Renal pelvis (tissue), 4 donors: Measurements from ENCODE around the gene MSTO1. TPM values are rescaled to one million over a fixed set of nuclear protein-coding genes. Genes with fewer than 3 reads are reported as not detected.
"Not testable (repeated sequence)": the region's sequence is repeated elsewhere in the genome, so short reads cannot be mapped to it uniquely, and the experiment has no call there.

Experiments
- DNase-seq: peaks from one replicate; pipeline ENCODE4 v3.0.0-alpha.2; 2013
- polyA plus RNA-seq, 3 donors: library from polyadenylated mRNA; unstranded; fragments of 120-200 nt; gene quantifications; one replicate each; pipeline ENCODE4 v1.2.1, GENCODE V29; 2013; ENCODE audit not compliant: insufficient read length in 3 of 3

MSTO1 gene
- polyA plus RNA-seq, 3 donors = 51.7 to 69.9 (median 69.1) TPM

DNA sequence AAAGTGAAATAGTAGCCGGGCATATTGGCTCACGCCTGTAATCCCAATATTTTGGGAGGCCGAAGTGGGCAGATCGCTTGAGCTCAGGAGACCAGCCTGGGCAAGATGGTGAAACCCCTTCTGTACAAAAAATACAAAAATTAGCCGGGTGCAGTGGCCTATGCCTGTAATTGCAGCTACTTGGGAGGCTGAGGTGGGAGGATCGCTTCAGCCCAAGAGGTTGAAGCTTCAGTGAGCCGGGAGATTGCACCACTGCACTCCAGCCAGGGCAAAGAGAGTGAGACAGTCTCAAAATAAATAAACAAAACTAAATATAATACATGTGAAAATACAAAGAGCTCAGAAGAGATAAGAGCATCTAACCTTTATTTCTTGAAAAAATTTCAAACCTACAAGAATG lies 2.3 kb upstream of the MSTO1 start:
- no peak for DNase-seq

DNA sequence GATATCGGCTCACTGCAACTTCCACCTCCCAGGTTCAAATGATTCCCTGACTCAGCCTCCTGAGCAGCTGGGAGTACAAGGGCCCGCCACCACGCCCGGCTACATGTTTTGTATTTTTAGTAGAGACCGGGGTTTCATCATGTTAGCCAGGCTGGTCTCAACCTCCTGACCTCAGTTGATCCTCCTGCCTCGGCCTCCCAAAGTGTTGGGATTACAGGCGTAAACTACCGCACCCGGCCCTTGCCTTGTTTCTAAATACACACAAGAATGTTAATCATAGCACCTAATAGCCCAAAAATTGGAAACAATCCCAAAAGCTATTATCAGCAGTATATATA lies 1.2 kb upstream of the MSTO1 start:
- DNase-seq = no peak

DNA sequence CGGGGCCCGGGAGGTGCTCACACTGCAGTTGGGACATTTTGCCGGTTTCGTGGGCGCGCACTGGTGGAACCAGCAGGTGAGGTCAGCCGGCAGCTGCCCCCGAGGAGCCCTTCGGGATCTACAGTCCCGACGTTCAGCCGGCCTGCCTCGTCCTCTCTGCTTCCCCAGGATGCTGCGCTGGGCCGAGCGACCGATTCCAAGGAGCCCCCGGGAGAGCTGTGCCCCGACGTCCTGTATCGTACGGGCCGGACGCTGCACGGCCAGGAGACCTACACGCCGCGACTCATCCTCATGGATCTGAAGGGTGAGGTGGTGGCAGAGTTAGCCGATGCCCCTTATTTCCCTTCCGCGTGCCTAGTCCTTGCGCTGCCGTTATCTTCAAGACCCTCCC lies 234 bp downstream of the MSTO1 start:
- DNase-seq = not testable (repeated sequence)

DNA sequence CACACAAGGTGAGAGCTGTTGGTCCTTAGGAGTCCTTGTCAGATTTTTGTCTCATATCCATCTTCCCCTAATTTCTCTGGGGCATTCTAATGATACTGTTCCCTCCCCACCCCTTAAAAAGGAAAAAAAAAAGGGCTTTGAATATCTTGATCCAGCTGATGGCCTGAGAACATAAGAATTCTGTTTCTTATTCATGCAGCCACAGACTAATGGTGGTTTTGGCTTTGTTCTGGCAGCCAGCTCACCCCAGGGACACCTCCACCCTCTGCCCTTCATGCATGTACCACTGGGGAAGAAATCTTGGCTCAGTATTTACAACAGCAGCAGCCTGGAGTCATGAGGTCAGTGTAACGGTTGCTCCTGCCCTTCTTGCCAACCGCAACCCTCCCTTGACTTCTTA lies 3.2 kb downstream of the MSTO1 start:
- not testable (repeated sequence) for DNase-seq

DNA sequence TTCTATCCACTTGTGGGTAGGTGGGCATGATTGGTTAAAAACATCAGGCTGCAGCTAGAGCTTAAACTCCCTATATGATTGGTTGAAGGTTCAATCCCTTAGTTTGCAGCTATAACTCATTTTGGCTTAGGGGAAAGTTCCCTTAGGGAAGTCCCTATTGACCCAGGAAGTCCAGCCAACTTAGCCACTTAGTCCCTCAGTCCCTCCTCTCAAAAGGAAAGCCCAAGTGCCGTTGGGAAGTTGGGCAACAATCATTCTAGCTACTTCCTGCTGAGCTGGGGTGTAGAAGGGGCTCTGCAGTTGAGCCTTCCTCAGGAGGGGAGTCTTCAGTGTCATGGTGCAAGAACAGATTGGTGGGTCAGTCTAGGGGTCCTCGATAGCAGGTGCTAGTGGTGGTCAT lies 12.2 kb downstream of the MSTO1 start:
- DNase-seq = no peak

DNA sequence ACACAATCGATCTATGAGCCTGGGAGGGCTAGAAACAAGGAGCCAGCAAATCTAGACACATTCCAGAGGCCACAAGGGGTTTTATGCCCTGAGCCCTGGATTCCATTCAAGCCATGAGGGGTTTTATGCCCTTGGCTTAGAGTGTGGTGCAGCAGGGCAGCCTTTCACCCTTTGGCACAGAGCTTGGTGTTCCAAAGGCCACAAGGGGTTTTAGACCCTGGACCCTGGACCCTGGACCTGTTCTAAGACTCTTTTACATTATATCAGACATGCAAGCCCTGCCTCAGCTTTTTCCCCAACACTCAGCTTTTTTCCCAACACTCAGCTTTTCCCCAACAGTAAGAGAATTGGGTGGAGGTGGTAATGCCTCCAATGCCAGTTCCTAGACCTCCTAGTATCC lies 13.3 kb downstream of the MSTO1 start:
- no peak for DNase-seq

DNA sequence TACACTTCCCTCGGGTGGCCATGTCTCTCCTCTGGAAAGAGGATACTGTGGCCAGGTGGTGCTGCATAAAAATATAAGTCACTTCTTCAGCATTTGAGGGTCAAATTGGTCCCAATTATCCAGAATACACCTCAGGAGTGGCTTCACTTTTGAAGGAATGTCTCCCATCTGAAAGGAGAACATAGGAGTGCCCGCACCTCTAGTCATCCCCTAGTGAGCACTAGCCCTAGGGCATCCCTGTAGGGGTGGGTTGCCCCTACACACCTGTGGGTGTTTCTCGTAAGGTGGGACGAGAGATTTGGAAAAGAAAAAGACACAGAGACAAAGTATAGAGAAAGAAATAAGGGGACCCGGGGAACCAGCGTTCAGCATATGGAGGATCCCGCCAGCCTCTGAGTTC lies 16.4 kb downstream of the MSTO1 start:
- DNase-seq = not testable (repeated sequence)

DNA sequence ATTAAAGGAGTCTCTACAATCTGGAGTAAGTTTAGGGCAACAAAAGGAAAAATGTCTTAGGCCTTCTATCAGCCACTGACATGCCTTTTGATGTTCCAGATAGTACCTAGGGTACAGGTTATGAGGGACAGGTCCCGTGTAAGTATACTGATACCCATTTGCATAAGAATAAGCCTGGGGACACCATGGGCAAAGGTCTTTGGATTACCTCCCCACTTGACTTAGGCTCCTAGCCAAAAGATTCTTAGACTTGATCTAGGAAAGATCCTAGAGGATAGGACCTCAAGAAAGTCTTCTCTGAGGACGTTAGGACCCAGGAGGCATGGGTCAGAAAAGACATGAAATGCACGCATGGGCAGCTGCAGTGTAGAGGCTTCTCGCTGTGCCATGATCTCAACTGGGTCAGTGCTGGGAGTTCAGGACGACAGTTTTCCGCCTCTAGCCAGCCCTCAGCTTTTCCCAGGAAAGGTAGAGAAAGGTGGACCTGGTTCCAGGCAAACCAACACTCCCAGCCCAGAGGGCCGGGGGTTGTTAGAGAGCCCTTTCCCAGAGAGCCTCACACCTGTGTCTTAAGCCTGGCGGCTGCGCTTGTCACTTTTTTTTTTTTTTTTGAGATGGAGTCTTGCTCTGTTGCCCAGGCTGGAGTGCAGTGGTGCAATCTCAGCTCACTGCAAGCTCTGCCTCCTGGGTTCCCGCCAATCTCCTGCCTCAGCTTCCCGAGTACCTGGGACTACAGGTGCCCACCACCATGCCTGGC lies 26.6 kb downstream of the MSTO1 start:
- DNase-seq = no peak

DNA sequence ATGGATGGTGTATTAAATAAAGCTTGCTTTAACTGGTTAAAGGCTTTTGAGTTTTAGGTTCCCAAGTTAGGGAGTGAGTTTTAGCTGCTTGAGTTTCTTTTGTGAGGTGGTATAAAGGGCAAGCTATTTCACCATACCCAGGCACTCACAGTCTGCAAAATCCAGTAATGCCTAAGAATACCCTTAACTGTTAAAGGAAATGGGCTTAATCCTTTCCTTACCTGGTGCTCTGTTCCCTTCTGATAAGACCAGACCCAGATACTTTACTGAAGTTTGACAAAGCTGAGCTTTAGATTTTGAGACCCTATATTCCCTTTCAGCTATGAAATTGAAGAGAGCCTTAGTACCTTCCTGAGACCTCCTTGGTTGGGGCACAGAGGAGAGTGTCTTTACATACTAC lies 30.3 kb downstream of the MSTO1 start:
- no peak for DNase-seq

DNA sequence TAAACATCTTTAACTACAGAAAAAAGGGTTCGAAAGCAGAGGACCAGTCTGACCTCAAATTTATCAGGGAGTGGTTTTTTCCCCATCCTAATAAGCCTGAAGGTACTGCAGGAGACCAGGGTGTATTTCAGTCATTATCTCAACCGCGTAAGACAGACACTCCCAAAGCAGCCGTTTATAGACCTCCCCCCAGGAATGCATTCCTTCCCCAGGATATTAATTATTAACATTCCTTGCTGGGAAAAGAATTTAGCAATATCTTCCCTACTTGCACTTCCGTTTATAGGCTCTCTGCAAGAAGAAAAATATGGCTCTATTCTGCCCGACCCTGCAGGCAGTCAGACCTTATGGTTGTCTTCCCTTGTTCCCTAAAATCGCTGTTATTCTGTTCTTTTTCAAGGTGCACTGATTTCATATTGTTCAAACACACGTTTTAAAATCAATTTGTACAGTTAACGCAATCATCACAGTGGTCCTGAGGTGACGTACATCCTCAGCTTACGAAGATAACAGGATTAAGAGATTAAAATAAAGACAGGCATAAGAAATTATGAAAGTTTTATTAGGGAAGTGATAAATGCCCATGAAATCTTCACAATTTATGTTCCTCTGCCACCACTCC lies 32.7 kb downstream of the MSTO1 start:
- not testable (repeated sequence) for DNase-seq

DNA sequence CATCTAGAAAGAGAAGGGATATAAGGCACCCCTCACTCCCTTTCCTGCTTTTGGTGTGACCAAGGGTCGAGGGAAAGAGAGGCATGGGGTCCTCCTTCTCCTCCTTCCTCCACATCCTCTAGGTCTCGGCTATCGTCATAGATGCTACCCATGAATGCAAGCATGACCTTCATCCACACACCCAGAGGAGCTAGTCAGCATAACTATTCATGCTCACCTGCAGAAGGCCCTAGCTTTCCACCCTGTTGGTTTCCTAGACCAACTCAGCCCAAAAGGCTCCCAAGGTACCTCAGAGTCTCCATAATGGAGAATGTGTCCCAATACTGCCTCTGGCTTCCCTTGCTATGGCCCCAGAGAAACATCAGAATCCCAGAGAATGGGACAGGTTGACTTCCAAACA lies 33.2 kb downstream of the MSTO1 start:
- no peak for DNase-seq

DNA sequence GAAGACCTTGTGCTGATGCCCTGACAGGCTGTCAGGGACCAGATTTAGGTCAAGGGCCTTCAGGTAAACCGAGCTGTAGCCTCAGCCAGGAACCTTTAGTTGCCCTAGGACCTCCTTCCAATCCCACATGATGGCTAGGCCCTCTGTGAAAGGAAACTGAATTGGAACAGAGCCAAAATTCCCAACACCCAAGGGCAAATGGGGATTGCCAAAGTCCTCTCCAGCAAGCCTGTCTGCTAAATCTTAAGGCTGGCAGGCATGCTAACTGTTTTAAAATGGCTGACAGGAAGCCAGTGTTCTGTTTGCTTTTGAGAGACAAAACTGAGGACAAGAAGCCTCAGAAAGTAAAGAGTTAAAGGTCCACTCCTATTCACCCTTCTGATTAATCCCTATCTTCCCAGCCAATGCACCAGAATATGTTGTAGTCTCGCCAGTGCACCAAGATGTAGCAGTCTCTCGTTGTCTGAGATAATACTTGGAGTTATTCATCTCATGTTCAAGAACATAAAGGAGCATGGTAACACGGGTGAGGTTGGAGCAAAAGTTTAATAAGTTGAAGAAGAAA lies 35.1 kb downstream of the MSTO1 start:
- no peak for DNase-seq

DNA sequence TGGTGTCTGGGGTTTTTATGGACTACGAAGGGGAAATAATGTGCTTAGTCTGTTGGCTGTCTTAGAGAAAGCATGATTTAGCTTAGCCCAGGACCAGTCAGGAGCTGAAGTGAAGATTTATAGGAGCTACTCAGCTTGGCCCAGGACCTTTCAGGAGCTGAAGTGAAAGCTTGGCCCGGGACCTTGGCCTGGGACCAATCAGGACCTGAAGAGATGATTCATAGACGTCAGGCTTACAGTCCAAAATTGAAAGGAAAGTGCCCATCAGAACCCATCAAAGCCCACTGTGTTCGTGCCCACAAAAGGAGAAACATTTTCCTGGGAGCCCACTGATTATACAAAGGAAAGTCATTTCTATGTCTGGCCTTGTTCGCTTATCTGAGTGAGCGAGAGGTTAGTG lies 35.6 kb downstream of the MSTO1 start:
- no peak for DNase-seq

DNA sequence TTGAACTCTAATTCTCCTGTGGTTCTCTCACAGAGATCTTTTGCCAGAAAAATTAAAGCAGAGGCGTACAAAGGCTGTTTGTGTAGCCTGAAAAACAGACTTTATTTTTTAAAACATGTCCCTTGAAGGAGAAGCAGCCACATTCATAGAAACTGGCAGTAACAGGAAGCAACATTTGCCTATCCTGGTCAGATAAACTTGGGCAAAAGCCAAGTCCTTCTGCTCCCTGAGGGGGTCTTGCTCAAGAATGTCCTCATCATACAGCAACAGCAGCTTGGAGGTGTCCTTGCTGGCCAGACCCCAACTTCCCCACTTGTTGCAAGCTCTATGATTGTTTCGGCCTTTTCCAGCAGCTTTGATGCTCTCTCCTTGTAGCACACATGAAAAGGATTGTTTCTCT lies 36.3 kb downstream of the MSTO1 start:
- no peak for DNase-seq

DNA sequence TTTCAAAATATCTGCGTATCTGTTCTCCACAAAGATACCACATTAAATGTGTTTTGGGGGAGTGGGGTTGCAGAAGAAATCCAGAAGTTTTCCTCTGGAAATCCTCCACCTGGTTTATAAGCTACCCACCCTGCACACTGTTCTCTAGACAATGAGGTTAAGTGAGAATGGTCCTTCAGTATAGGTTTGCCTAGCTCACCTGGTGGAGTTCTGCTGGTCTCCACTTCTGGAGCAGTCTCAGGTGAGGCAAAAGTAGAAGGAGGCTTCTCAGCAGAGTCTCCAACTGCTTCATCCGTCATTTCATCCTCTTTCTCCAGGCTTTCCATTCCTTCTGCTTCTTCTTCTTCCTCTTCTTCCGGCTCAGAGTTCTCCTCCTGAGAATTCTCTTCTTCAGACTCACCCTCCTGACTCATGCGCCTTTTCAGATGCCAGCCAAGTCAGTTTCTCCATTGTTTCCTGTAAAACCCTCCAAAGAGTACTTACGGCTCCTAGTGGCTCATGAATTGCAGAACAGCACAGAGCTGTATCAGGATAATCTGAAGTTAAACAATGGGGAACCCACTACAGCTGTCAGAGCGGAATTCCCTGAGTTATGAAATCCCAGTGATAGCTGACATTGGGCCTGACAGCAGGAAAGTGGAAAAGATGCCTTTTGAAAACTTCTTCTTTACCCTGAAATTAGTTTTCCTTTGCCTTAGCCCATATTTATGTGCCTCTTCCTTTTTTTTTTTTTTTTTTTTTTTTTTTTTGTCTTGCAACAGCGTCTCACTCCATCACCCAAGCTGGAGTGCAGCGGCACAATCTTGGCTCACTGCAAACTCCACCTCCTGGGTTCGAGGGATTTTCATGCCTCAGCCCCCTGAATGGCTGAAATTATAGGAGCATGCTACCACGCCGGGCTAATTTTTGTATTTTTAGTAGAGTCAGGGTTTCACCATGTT lies 38.5 kb downstream of the MSTO1 start:
- no peak for DNase-seq

DNA sequence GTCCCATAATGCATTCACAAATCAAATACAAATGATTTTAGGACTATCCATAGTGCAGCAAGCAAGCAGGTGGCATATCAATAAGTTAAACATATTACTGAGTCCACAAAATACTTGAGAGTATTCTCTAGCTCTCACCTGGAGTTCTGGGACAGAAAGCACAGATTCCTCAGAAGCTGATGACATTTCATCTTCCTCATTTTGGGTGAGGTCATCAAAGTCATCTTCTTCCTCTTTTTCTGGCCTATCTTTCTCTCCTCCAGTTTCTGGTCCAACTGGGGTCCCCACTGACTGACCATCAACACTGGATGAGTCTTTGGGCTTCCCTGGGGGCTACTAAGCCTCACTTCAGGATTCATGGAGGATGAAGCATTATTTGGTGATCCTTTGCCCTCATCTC lies 39.7 kb downstream of the MSTO1 start:
- no peak for DNase-seq

DNA sequence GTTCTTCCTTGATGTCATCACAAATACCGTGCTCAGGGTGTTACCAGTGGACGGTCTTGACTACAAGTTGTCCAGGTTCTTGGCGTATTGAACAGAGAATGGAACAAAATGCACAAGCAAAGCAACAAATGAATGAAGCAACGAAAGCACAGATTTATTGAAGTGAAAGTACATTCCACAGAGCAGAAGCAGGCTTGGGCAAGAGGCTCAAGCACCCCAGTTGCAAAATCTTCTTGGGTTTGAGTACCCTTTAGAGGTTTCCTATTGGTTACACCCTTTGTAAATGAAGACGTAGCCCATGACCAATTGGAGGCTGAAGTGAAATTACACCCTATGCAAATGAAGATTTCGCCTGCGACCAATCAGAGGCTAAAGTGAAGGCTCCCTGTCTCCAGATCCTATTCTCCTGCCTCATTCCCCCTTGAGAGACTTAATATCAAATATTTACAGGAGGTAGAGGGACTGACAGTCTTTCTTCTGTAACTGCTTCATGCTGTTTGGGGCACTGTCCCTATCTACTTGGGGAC lies 40.3 kb downstream of the MSTO1 start:
- no peak for DNase-seq

DNA sequence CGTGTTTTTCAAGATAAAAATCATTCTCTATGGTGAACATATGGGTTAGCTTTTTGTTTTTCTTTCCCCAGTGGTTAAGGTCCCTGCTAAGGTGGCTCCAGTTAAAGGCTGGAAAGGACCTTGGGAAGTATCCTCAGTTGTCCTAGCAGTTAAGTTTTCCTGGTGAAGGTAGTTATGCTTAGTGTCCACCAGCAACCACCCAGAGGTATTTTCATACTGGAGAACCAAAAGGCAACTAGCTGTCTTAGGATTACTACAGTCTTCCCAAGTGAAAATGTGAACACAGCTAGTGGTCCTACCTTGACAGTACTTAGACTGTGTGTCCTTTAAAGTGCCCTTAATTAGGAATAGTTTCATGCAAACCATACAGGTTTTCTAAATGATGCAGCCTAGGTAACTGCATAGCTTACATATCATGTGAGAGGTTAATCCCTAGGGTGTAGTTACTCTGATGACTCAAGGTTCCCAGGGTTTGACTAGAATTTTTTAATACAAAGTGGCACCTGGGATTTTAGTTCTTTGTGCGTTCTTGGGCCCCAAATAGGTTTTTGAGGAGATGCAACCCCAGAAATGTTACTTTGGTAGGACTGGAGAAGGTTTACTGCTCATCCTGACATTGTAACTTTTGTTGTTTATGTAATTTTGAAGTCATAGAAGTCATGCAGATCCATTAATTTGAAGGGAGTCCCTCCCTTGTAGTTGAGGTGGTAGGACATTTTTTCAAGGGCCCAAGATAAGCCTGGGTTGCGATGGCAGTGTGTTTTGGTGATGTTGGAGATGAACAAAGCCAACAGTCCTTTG lies 42.0 kb downstream of the MSTO1 start:
- DNase-seq = no peak

DNA sequence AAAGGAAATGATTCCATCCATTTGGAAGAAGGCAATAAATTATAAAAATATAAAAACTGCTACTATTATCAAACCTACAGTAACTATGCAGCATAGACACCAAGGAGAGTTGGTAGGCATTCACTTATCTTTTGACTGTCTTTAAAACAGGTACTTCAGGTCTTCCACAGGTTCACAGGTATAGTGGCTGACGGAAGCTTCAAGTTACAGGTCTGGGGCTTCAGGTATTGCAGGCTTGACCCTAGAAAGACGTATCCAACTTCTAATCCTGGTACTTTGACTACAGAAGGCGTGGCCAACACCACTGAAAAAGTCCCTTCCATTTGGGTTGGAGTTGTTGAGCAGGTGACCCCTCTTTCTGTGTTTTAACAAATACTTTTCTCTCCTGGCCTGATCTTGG lies 42.9 kb downstream of the MSTO1 start:
- DNase-seq = no peak

DNA sequence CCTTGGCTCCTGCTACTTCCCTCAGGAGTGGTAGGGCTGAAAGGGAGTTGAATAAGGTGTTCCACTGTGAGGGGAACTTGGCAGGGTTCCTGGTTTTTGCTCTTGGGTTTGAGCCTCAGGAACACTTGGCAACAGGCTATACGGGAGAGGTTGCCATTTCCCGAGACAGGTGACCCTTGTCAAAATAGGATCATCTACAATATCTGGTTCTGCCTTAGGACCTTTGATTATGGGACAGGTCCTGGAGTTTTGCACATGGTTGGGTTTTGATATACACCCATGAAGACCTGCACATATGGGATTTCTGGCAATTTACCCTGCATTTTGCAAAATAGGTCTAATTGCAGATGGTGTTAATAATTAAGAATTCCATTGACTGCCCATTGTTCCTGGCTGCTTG lies 47.4 kb downstream of the MSTO1 start:
- DNase-seq = no peak

DNA sequence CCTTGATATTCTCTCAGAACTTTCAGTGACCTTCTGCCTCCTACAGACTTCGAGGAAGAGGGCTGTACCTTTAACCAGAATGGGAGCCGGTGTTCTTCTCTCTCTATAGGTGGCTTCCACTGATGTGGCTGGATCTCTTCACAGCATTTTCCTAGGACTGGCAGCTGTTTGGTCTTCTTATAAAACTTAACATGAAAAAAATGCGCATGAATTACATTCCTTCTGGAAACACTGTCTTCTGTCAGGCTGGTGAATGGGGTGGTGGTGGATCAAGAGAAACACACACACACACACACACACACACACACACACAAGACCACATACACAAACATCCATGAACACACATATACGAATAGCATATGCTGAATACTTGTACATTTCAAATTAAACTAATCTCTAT lies 51.2 kb downstream of the MSTO1 start:
- DNase-seq = not testable (repeated sequence)
